HepG2 (cell line): ENCODE data around the gene DPH2. TPM values are rescaled to one million over a fixed set of nuclear protein-coding genes. Genes with fewer than 3 reads are reported as not detected.

Source experiments
- ETV5 ChIP-seq: IDR thresholded peaks from 2 replicates; pipeline ENCODE4 v1.6.1; 2018; ENCODE audit warnings: missing biosample characterization, missing genetic modification reagents, inconsistent platforms, borderline replicate concordance
- HMGA1 ChIP-seq: sonication (generic); formaldehyde crosslinking; conservative IDR thresholded peaks from 2 replicates; pipeline ENCODE4 v1.4.0; 2020; ENCODE audit warnings: missing genetic modification reagents
- HNRNPH1 ChIP-seq: fragments of 200-400 bp; formaldehyde crosslinking; optimal IDR thresholded peaks from 2 replicates; pipeline ENCODE3; 2017; ENCODE audit warnings: mild to moderate bottlenecking, low read depth, low read length
- HOXD1 ChIP-seq: sonication (generic); formaldehyde crosslinking; IDR thresholded peaks from 2 replicates; pipeline ENCODE4 v1.5.0; 2020; ENCODE audit warnings: missing genetic modification reagents
- KLF11 ChIP-seq: IDR thresholded peaks from 2 replicates; pipeline ENCODE4 v1.6.1; 2016; ENCODE audit warnings: missing compliant biosample characterization
- MYNN ChIP-seq: sonication (generic); formaldehyde crosslinking; IDR thresholded peaks from 2 replicates; pipeline ENCODE4 v1.4.0; 2020; ENCODE audit warnings: mild to moderate bottlenecking, low read depth, missing genetic modification reagents
- PAF1 ChIP-seq: IDR thresholded peaks from 2 replicates; pipeline ENCODE4 v1.6.1; 2016; ENCODE audit warnings: missing genetic modification reagents, missing compliant biosample characterization
- POLR2AphosphoS5 ChIP-seq: IDR thresholded peaks from 2 replicates; pipeline ENCODE4 v1.6.1; 2012; ENCODE audit warnings: low read depth, low read length
- SAP130 ChIP-seq: IDR thresholded peaks from 2 replicates; pipeline ENCODE4 v1.6.1; 2016; ENCODE audit warnings: low read depth
- ZNF235 ChIP-seq: sonication (generic); formaldehyde crosslinking; IDR thresholded peaks from 2 replicates; pipeline ENCODE4 v1.8.1; 2023; ENCODE audit warnings: mild to moderate bottlenecking, missing genetic modification reagents, borderline replicate concordance
- ZNF382 ChIP-seq: sonication (generic); formaldehyde crosslinking; IDR thresholded peaks from 2 replicates; pipeline ENCODE4 v1.5.0; 2020; ENCODE audit warnings: missing genetic modification reagents, mild to moderate bottlenecking, borderline replicate concordance
- ZNF703 ChIP-seq: sonication (generic); formaldehyde crosslinking; IDR thresholded peaks from 2 replicates; pipeline ENCODE4 v1.5.1; 2020; ENCODE audit warnings: missing genetic modification reagents, mild to moderate bottlenecking, moderate library complexity, borderline replicate concordance
- ZNF83 ChIP-seq: sonication (generic); formaldehyde crosslinking; IDR thresholded peaks from 2 replicates; pipeline ENCODE4 v1.4.0; 2020; ENCODE audit warnings: missing genetic modification reagents, mild to moderate bottlenecking, borderline replicate concordance
- polyA plus RNA-seq, 8 experiments: library from polyadenylated mRNA; depleted of rRNA in 3 of 8; stranded (reverse) in 7 of 8; unstranded in 1 of 8; fragments of >200 nt; fragmentation: Illumina TruSeq in 4 of 8; extraction: Trizol in 4 of 8; gene quantifications; 2 replicates each; pipeline versions ENCODE4 v1.2.1 to v1.2.3, GENCODE V29; 2011 to 2016; ENCODE audit warnings: low read depth in 4 of 8, missing spikeins in 1 of 8, mixed read lengths in 1 of 8; ENCODE audit not compliant: insufficient read depth in 1 of 8
- total RNA-seq, 5 experiments: library from RNA; depleted of rRNA; stranded (reverse); fragments of >200 nt; fragmentation: Illumina TruSeq; extraction: Trizol; gene quantifications; 2 replicates each; pipeline ENCODE4 v1.2.3, GENCODE V29; 2016; ENCODE audit warnings: low read depth in 1 of 5
- TF ChIP-seq, protein P1 (sequence below): sonication (generic); formaldehyde crosslinking; conservative IDR thresholded peaks from 2 replicates; pipeline ENCODE4 v1.4.0; 2020; ENCODE audit warnings: missing genetic modification reagents
- TF ChIP-seq, protein P2 (sequence below): sonication (generic); formaldehyde crosslinking; IDR thresholded peaks from 2 replicates; pipeline ENCODE4 v1.5.1; 2020; ENCODE audit warnings: mild to moderate bottlenecking, missing genetic modification reagents
- TF ChIP-seq, protein P3 (sequence below): sonication (generic); formaldehyde crosslinking; IDR thresholded peaks from 2 replicates; pipeline ENCODE4 v1.8.1; 2023; ENCODE audit warnings: mild to moderate bottlenecking, missing genetic modification reagents
- TF ChIP-seq, protein P4 (sequence below): sonication (generic); formaldehyde crosslinking; IDR thresholded peaks from 2 replicates; pipeline ENCODE4 v1.5.0; 2020; ENCODE audit warnings: missing genetic modification reagents
- TF ChIP-seq, protein P5 (sequence below): sonication (generic); formaldehyde crosslinking; IDR thresholded peaks from 2 replicates; pipeline ENCODE4 v1.4.0; 2020; ENCODE audit warnings: missing genetic modification reagents, mild to moderate bottlenecking, borderline replicate concordance
- TF ChIP-seq, protein P6 (sequence below): sonication (generic); formaldehyde crosslinking; IDR thresholded peaks from 2 replicates; pipeline ENCODE4 v1.5.1; 2020; ENCODE audit warnings: missing genetic modification reagents, mild to moderate bottlenecking, borderline replicate concordance

The DPH2 gene
- total and polyA plus RNA-seq, 2 of the 13 experiments (the other 11 are each of a cell fraction or from before 2014, with no cell fraction given) = 32.2 to 38.3 TPM

DNA sequence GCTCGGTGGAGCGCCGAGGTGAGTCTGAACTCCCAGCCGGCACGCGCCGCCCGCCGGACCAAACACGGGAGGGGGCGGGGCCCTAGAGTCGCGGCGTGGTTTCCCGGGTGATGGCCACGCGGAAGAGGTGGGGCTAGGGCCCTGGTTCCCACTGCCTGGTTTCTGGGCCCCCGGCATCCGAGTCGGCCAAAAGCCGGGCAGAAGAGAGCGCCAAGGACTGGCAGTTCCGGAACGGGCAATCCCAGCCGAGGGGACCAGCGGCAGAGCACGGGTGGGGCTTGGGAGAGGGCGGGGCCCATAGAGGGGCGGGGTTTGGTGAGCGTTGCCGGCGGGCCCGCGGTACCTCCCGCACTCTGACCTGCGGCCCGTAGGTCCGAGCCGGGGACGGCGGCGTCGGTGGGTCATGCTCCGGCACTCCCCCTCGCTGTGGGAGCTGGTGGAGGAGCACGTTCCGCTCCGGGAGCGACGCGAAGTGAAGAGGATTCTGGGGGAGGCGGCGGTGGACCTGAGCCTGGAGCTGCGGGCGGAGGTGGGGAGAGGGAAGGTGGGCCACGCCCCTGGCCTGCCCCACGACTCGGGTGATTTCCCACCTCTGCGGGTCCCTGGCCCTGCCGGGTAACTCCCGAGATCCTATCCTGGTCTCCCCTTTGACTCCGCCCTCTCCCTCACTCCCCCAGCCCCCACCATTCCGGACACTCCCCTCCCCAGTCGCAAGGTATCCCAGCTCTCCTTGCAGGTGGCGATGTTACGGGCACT lies 21.8 kb downstream of the DPH2 start, which contains the start of gene CCDC24 (continued):
- TF ChIP-seq, protein P1, sequence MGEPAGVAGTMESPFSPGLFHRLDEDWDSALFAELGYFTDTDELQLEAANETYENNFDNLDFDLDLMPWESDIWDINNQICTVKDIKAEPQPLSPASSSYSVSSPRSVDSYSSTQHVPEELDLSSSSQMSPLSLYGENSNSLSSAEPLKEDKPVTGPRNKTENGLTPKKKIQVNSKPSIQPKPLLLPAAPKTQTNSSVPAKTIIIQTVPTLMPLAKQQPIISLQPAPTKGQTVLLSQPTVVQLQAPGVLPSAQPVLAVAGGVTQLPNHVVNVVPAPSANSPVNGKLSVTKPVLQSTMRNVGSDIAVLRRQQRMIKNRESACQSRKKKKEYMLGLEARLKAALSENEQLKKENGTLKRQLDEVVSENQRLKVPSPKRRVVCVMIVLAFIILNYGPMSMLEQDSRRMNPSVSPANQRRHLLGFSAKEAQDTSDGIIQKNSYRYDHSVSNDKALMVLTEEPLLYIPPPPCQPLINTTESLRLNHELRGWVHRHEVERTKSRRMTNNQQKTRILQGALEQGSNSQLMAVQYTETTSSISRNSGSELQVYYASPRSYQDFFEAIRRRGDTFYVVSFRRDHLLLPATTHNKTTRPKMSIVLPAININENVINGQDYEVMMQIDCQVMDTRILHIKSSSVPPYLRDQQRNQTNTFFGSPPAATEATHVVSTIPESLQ (CRISPR knock-in tag) = no peak
- TF ChIP-seq, protein P2, sequence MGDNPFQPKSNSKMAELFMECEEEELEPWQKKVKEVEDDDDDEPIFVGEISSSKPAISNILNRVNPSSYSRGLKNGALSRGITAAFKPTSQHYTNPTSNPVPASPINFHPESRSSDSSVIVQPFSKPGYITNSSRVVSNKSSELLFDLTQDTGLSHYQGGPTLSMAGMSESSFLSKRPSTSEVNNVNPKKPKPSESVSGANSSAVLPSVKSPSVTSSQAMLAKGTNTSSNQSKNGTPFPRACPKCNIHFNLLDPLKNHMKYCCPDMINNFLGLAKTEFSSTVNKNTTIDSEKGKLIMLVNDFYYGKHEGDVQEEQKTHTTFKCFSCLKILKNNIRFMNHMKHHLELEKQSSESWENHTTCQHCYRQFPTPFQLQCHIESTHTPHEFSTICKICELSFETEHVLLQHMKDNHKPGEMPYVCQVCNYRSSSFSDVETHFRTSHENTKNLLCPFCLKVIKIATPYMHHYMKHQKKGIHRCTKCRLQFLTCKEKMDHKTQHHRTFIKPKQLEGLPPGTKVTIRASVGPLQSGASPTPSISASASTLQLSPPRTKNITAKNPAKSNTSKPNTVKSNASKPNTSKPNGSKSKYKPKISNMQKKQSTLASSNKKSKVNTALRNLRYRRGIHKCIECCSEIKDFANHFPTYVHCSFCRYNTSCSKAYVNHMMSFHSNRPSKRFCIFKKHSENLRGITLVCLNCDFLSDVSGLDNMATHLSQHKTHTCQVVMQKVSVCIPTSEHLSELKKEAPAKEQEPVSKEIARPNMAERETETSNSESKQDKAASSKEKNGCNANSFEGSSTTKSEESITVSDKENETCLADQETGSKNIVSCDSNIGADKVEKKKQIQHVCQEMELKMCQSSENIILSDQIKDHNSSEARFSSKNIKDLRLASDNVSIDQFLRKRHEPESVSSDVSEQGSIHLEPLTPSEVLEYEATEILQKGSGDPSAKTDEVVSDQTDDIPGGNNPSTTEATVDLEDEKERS (CRISPR knock-in tag) = no peak
- TF ChIP-seq, protein P3, sequence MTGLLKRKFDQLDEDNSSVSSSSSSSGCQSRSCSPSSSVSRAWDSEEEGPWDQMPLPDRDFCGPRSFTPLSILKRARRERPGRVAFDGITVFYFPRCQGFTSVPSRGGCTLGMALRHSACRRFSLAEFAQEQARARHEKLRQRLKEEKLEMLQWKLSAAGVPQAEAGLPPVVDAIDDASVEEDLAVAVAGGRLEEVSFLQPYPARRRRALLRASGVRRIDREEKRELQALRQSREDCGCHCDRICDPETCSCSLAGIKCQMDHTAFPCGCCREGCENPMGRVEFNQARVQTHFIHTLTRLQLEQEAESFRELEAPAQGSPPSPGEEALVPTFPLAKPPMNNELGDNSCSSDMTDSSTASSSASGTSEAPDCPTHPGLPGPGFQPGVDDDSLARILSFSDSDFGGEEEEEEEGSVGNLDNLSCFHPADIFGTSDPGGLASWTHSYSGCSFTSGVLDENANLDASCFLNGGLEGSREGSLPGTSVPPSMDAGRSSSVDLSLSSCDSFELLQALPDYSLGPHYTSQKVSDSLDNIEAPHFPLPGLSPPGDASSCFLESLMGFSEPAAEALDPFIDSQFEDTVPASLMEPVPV (CRISPR knock-in tag) = peak; percentile 65; the same call in 1 of the 2 replicates
- 0 out of 2 replicates have a peak, but pooled peaks have one; percentile 18 for TF ChIP-seq ZNF703 (CRISPR knock-in tag)
- TF ChIP-seq HMGA1 (CRISPR knock-in tag) = no peak
- TF ChIP-seq, protein P4, sequence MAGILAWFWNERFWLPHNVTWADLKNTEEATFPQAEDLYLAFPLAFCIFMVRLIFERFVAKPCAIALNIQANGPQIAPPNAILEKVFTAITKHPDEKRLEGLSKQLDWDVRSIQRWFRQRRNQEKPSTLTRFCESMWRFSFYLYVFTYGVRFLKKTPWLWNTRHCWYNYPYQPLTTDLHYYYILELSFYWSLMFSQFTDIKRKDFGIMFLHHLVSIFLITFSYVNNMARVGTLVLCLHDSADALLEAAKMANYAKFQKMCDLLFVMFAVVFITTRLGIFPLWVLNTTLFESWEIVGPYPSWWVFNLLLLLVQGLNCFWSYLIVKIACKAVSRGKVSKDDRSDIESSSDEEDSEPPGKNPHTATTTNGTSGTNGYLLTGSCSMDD (CRISPR knock-in tag) = no peak
- TF ChIP-seq ZNF382 (CRISPR knock-in tag) = no peak
- TF ChIP-seq SAP130 (CRISPR knock-in tag) = peak; percentile 94
- peak; percentile 87; the same call in 1 of the 2 replicates for TF ChIP-seq ZNF235 (CRISPR knock-in tag)
- no peak for TF ChIP-seq MYNN
- TF ChIP-seq PAF1 = no peak
- peak; percentile 38 for TF ChIP-seq HNRNPH1
- no peak for TF ChIP-seq KLF11
- no peak for TF ChIP-seq HOXD1
- TF ChIP-seq, protein P5, sequence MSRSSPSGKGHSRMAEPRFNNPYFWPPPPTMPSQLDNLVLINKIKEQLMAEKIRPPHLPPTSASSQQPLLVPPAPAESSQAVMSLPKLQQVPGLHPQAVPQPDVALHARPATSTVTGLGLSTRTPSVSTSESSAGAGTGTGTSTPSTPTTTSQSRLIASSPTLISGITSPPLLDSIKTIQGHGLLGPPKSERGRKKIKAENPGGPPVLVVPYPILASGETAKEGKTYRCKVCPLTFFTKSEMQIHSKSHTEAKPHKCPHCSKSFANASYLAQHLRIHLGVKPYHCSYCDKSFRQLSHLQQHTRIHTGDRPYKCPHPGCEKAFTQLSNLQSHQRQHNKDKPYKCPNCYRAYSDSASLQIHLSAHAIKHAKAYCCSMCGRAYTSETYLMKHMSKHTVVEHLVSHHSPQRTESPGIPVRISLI (CRISPR knock-in tag) = no peak
- no peak for TF ChIP-seq ZNF83
- peak; percentile 30; the same call in 1 of the 2 replicates for TF ChIP-seq ETV5
- TF ChIP-seq, protein P6, sequence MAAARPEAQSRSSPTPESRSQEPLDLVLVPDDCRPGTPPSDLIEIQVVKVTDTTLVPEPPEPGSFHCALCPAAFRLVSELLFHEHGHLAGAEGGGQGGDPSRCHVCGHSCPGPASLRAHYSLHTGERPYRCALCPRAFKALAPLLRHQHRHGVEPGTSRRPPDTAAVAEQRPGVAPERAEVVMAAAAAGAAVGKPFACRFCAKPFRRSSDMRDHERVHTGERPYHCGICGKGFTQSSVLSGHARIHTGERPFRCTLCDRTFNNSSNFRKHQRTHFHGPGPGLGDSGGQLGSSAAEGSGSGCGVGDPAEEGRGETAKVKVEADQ = no peak
- TF ChIP-seq POLR2AphosphoS5 = peak; percentile 48
